Right cardiac atrium (tissue), 5 donors: Measurements from ENCODE around the gene BCAR3. TPM values are rescaled to one million over a fixed set of nuclear protein-coding genes. Genes with fewer than 3 reads are reported as not detected.
A peak's percentile ranks its signal among the peaks of the same experiment; 100 is the strongest.

Source experiments
- ATAC-seq, 2 donors: fragments of 200-7000 bp; cut with Tn5 transposase; one replicate each; pipeline versions ENCODE4 v1.8.0 to v1.9.1; 2020; ENCODE audit warnings: moderate library complexity in 2 of 2, mild to moderate bottlenecking in 1 of 2
- DNase-seq, 3 donors: peaks; one replicate each; pipeline ENCODE4 v3.0.0-alpha.2; 2020
- H3K27ac ChIP-seq: one replicate; pipeline ENCODE4 v1.5.1; 2013; ENCODE audit warnings: mild to moderate bottlenecking, low read length, control low read depth, moderate library complexity
- H3K27me3 ChIP-seq: one replicate; pipeline ENCODE4 v1.6.1; 2013; ENCODE audit not compliant: control insufficient read depth, insufficient read depth
- H3K4me1 ChIP-seq: one replicate; pipeline ENCODE4 v1.6.1; 2013; ENCODE audit warnings: low read length; ENCODE audit not compliant: control insufficient read depth, insufficient read depth
- H3K4me3 ChIP-seq: one replicate; pipeline ENCODE4 v1.5.1; 2013; ENCODE audit warnings: low read length, control low read depth
- H3K9me3 ChIP-seq: one replicate; pipeline ENCODE4 v1.6.1; 2013; ENCODE audit warnings: low read length; ENCODE audit not compliant: control insufficient read depth
- WGBS: extraction: QIAGEN DNeasy Blood & Tissue Kit; methylation state at CpG from one replicate; pipeline ENCODE4 v1.1.7; 2013; 5-methylcytosine and 5-hydroxymethylcytosine counted together
- intact Hi-C, 4 donors: fragments of 100-400 bp; cut with DNase I; formaldehyde crosslinking; loops; one replicate each; pipeline versions ENCODE4 v1.11.0 to v1.14.0; 2022 to 2023
- polyA plus RNA-seq: library from polyadenylated mRNA; stranded (reverse); fragments of 200-250 nt; gene quantifications from one replicate; pipeline ENCODE4 v1.2.3, GENCODE V29; 2013
- total RNA-seq, 4 donors: library from RNA; stranded (reverse); fragmentation: NEBNext Ultra II Directional; extraction: Animal tissue kit (Norgen Biotek cat#: 25700); gene quantifications; one replicate each; pipeline ENCODE4 v1.2.1, GENCODE V29; 2021
- donor health status: healthy with polysubstance abuse.
- donor health status: DM: no; HTN: yes; CAD: no.
- donor health status: DM: no; HTN: no; CAD: no.
- donor health status: DM: no; HTN: yes; CAD: no; lungs with severe emphysema.
- donor health status: DM: yes; HTN: yes; CAD: no.

BCAR3 gene
- total and polyA plus RNA-seq, 5 donors, result 10.1 to 17.4 (median 12.6) TPM

DNA sequence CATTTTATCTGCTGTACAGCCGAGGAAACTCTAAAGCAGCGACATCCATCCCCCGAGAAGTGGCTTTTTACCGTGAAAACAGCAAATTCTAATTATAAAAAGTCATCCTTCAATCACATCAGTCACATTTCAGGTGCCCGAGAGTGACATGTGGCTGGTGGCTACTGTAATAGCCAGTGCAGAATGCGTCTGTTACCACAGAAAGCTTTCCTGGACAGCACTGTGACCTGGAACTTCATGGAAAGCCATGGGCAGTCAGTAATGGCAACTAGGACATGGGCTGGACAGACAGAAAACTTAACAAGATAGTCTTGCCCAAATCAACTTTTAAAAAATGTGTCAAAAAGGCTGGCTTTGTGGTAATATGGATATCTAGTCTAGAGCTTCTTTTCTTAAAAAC is 106.6 kb downstream of the BCAR3 start:
- DNase-seq, result no peak
- H3K4me3 ChIP-seq, result no peak overlapping the region
- ATAC-seq, result no peak
- H3K27me3 ChIP-seq, result no peaks in the 10 kb centered on the region
- WGBS, result 90% methylated on average over 6 of the region's 6 CpGs
- H3K4me1 ChIP-seq, result no peaks in the 10 kb centered on the region
- no peaks in the 10 kb centered on the region for H3K9me3 ChIP-seq
- H3K27ac ChIP-seq, result no peak overlapping the region
- intact Hi-C loops, result no loop called here

- Histone ChIP-seq H3K4me3 (no peak overlapping the region), H3K9me3 (no peaks in the 10 kb centered on the region), H3K27me3 (no peaks in the 10 kb centered on the region), H3K4me1 (no peaks in the 10 kb centered on the region), H3K27ac (no peak overlapping the region)
- DNase-seq, result no peak
- ATAC-seq, result no peak
- intact Hi-C loops, result no loop called here
- WGBS, result 79% methylated on average over 7 of the region's 7 CpGs
Observed at GRCh38 chr1:93574511-93574910, 107.1 kb downstream of the BCAR3 start.

- ATAC-seq (no peak), DNase-seq (no peak)
- H3K4me3 ChIP-seq, result no peak overlapping the region
- intact Hi-C loops, result no loop called here
- no peaks in the 10 kb centered on the region for H3K27me3 ChIP-seq
- no peaks in the 10 kb centered on the region for H3K4me1 ChIP-seq
- no peak overlapping the region for H3K27ac ChIP-seq
- 37% methylated on average over 1 of the region's 1 CpG for WGBS
- no peaks in the 10 kb centered on the region for H3K9me3 ChIP-seq
Observed at GRCh38 chr1:93573940-93574469, 107.6 kb downstream of the BCAR3 start.

GRCh38 chr1:93571623-93572310 is 109.9 kb downstream of the BCAR3 start:
- 93% methylated on average over 12 of the region's 12 CpGs for WGBS
- H3K27me3 ChIP-seq, result no peaks in the 10 kb centered on the region
- intact Hi-C loops, result no loop called here
- H3K9me3 ChIP-seq, result no peaks in the 10 kb centered on the region
- H3K4me1 ChIP-seq, result no peaks in the 10 kb centered on the region
- H3K27ac ChIP-seq, result no peak overlapping the region
- no peak overlapping the region for H3K4me3 ChIP-seq
- no peak for ATAC-seq
- no peak for DNase-seq

- H3K4me1 ChIP-seq, result peaks cover 6% of the 10 kb centered on the region
- no peak for DNase-seq
- H3K9me3 ChIP-seq, result no peaks in the 10 kb centered on the region
- intact Hi-C loops, result no loop called here
- H3K4me3 ChIP-seq, result no peak overlapping the region
- WGBS, result 100% methylated on average over 2 of the region's 2 CpGs
- ATAC-seq, result no peak
- H3K27ac ChIP-seq, result no peak overlapping the region
- no peaks in the 10 kb centered on the region for H3K27me3 ChIP-seq
Observed at GRCh38 chr1:93569489-93569888, 112.1 kb downstream of the BCAR3 start.

DNA sequence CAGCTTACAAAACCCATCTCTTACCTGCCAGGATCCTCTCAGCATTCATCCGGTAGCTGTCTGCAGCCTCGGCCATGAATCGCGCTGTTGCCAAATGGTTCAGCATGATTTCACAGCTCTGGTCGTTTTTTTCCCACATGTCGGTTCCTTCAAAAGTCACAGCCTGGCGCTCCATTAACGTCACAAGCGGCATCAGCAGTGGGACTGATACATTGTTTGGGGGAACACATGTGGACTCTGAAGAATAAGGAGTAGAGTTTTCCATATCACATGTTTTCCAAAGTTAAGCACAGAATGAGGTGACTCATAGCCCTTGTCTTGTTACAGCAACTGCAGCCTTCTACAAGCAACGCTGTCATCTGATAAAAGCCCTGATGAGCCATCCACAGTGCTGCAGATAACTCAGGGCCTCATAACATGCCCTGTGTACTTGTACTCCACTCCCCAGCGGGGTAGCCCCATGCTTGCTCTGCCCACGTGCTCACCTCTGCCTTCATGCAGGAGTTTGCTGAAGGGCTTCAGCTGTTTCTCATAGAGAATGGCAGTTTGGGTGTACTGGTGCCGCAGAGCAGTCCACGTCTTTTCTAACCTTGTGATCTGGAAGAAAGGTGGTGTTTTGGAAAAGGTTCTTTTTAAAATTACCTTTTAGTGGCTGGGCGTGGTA is 114.2 kb downstream of the BCAR3 start:
- DNase-seq, result peak in 1 of 3 donors; percentile 74

GRCh38 chr1:93566227-93566626 is 115.4 kb downstream of the BCAR3 start:
- intact Hi-C loops, result no loop called here
- ATAC-seq, result peak; percentile 67 to 75
- Histone ChIP-seq H3K4me3 (no peak overlapping the region), H3K9me3 (no peaks in the 10 kb centered on the region), H3K4me1 (peaks cover 6% of the 10 kb centered on the region), H3K27me3 (no peaks in the 10 kb centered on the region), H3K27ac (peak overlapping the region; percentile 26)
- peak; percentile 48 to 70 (median 67) for DNase-seq
- 43% methylated on average over 10 of the region's 10 CpGs for WGBS

More for the DNA sequence above, 114.2 kb downstream of the BCAR3 start:
- Histone ChIP-seq H3K4me3 (no peak overlapping the region), H3K4me1 (peaks cover 6% of the 10 kb centered on the region), H3K27me3 (no peaks in the 10 kb centered on the region), H3K9me3 (no peaks in the 10 kb centered on the region), H3K27ac (peak overlapping the region; percentile 48)
- intact Hi-C loops, result no loop called here
- peak; percentile 77 to 95 for ATAC-seq
- 73% methylated on average over 15 of the region's 15 CpGs for WGBS

- Histone ChIP-seq H3K27ac (peak overlapping the region; percentile 26), H3K27me3 (no peaks in the 10 kb centered on the region), H3K4me1 (peaks cover 6% of the 10 kb centered on the region), H3K9me3 (no peaks in the 10 kb centered on the region), H3K4me3 (no peak overlapping the region)
- intact Hi-C loops, result no loop called here
- WGBS, result 65% methylated on average over 4 of the region's 4 CpGs
- ATAC-seq, result peak; percentile 3 to 27
- no peak for DNase-seq
Observed at GRCh38 chr1:93565496-93566206, 116.0 kb downstream of the BCAR3 start.

GRCh38 chr1:93559695-93560094 is 121.9 kb downstream of the BCAR3 start:
- Histone ChIP-seq H3K27ac (no peak overlapping the region), H3K9me3 (no peaks in the 10 kb centered on the region), H3K4me3 (no peak overlapping the region), H3K4me1 (no peaks in the 10 kb centered on the region), H3K27me3 (no peaks in the 10 kb centered on the region)
- no peak for DNase-seq
- ATAC-seq, result peak in 1 of 2 donors; percentile 10
- intact Hi-C loops, result no loop called here

DNA sequence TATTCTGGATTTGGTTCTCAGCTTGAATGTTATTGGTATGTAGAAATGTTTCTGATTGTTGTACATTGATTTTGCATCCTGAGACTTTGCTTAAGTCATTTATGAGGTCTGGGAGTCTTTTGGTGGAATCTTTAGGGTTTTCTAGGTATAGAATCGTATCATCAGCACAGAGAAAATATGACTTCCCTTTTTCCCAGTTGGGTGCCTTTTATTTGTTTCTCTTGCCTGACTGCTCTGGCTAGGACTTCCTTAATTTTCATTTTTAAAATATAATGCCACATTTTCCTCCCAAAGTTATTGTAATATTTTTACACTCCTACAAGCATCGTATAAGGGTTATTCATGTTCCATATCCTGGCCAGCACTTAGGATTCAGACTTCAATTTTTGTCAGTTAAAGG is 122.6 kb downstream of the BCAR3 start:
- no peaks in the 10 kb centered on the region for H3K9me3 ChIP-seq
- WGBS, result 83% methylated on average over 2 of the region's 2 CpGs
- ATAC-seq (no peak), DNase-seq (no peak)
- no peaks in the 10 kb centered on the region for H3K4me1 ChIP-seq
- intact Hi-C loops, result no loop called here
- H3K27ac ChIP-seq, result no peak overlapping the region
- no peak overlapping the region for H3K4me3 ChIP-seq
- H3K27me3 ChIP-seq, result no peaks in the 10 kb centered on the region

DNA sequence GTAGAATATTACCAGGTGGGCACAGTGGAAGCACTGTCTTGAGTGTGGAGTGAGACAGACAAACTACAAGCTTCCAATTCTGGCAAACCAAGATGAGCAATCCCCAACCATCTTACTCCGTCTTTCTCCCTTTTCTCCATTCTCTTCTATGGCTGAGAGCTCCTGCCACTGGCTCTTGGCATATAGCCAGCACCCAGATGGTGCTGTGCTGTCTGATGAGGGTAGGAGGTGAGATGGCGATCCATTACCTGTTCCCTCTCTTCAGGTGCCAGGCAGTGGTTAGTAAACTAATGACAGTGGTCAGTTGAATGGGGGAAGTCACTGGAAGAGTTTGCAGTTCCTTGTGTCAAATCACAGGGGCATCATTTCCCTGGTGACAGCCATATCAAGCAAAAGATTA is 125.3 kb downstream of the BCAR3 start:
- no peak for ATAC-seq
- 89% methylated on average over 2 of the region's 2 CpGs for WGBS

More for the DNA sequence above, 125.3 kb downstream of the BCAR3 start:
- Histone ChIP-seq H3K27ac (peak overlapping the region; percentile 23), H3K4me1 (peaks cover 3% of the 10 kb centered on the region), H3K27me3 (no peaks in the 10 kb centered on the region), H3K4me3 (no peak overlapping the region), H3K9me3 (no peaks in the 10 kb centered on the region)
- intact Hi-C loops, result no loop called here
- DNase-seq, result no peak
